SK-N-SH treated with all-trans-retinoic acid at 6 μM for 48 hours (cell line): ENCODE data around the gene CARD9.

ENCODE experiments used
- ATAC-seq: fragments of 200-7000 bp; cut with Tn5 transposase; 3 replicates; pipeline ENCODE4 v1.9.1; 2020; ENCODE audit warnings: mild to moderate bottlenecking, moderate library complexity
- BACH2 ChIP-seq: fragments of 250-450 bp; sonication (Bioruptor Pico); IDR thresholded peaks from 2 replicates; pipeline ENCODE4 v1.9.0; 2021; ENCODE audit warnings: mild to moderate bottlenecking, borderline replicate concordance
- CSDC2 ChIP-seq: fragments of 250-450 bp; sonication (Bioruptor Pico); IDR thresholded peaks from 2 replicates; pipeline ENCODE4 v1.5.0; 2020; ENCODE audit warnings: mild to moderate bottlenecking, moderate library complexity
- ESRRG ChIP-seq: fragments of 250-450 bp; sonication (Bioruptor Pico); IDR thresholded peaks from 2 replicates; pipeline ENCODE4 v1.6.1; 2021; ENCODE audit warnings: mild to moderate bottlenecking
- GLIS3 ChIP-seq: fragments of 250-450 bp; sonication (Bioruptor Pico); IDR thresholded peaks from 2 replicates; pipeline ENCODE4 v1.5.0; 2020; ENCODE audit warnings: mild to moderate bottlenecking, moderate library complexity
- ISL1 ChIP-seq: fragments of 250-450 bp; sonication (Bioruptor Pico); IDR thresholded peaks from 2 replicates; pipeline ENCODE4 v2.1.2; 2022; ENCODE audit warnings: mild to moderate bottlenecking, moderate library complexity
- OSR1 ChIP-seq: fragments of 250-450 bp; sonication (Bioruptor Pico); IDR thresholded peaks from 2 replicates; pipeline ENCODE4 v1.8.0; 2022; ENCODE audit warnings: moderate library complexity, mild to moderate bottlenecking, inconsistent platforms
- PPARA ChIP-seq: fragments of 250-450 bp; sonication (Bioruptor Pico); IDR thresholded peaks from 2 replicates; pipeline ENCODE4 v1.5.0; 2020; ENCODE audit warnings: mild to moderate bottlenecking, borderline replicate concordance
- RARB ChIP-seq: fragments of 250-450 bp; sonication (Bioruptor Pico); IDR thresholded peaks from 2 replicates; pipeline ENCODE4 v1.8.0; 2021; ENCODE audit warnings: mild to moderate bottlenecking, moderate library complexity
- SNAI2 ChIP-seq: fragments of 250-450 bp; sonication (Bioruptor Pico); IDR thresholded peaks from 2 replicates; pipeline ENCODE4 v1.5.0; 2020; ENCODE audit warnings: mild to moderate bottlenecking, moderate library complexity
- TCF4 ChIP-seq: fragments of 250-450 bp; sonication (Bioruptor Pico); IDR thresholded peaks from 2 replicates; pipeline ENCODE4 v1.8.0; 2021; ENCODE audit warnings: mild to moderate bottlenecking, moderate library complexity, borderline replicate concordance
- TOX ChIP-seq: fragments of 250-450 bp; sonication (Bioruptor Pico); IDR thresholded peaks from 2 replicates; pipeline ENCODE4 v1.8.0; 2021; ENCODE audit warnings: mild to moderate bottlenecking, moderate library complexity, borderline replicate concordance
- ZC3H10 ChIP-seq: fragments of 250-450 bp; sonication (Bioruptor Pico); IDR thresholded peaks from 2 replicates; pipeline ENCODE4 v1.5.1; 2021; ENCODE audit warnings: mild to moderate bottlenecking, moderate library complexity
- ZFP3 ChIP-seq: fragments of 250-450 bp; sonication (Bioruptor Pico); IDR thresholded peaks from 2 replicates; pipeline ENCODE4 v1.5.0; 2020; ENCODE audit warnings: mild to moderate bottlenecking, moderate library complexity
- ZNF565 ChIP-seq: fragments of 450-650 bp; formaldehyde crosslinking; conservative IDR thresholded peaks from 2 replicates; pipeline ENCODE4 v1.5.0; 2020; ENCODE audit warnings: low read depth, mild to moderate bottlenecking, moderate library complexity
- ZNF70 ChIP-seq: fragments of 450-650 bp; formaldehyde crosslinking; IDR thresholded peaks from 2 replicates; pipeline ENCODE4 v1.5.0; 2020; ENCODE audit warnings: mild to moderate bottlenecking, moderate library complexity
- ZNF8 ChIP-seq: fragments of 450-650 bp; formaldehyde crosslinking; IDR thresholded peaks from 2 replicates; pipeline ENCODE4 v1.5.0; 2020; ENCODE audit warnings: mild to moderate bottlenecking, moderate library complexity
- TF ChIP-seq, protein P1 (sequence below): fragments of 250-450 bp; sonication (Bioruptor Pico); IDR thresholded peaks from 2 replicates; pipeline ENCODE4 v1.5.1; 2021; ENCODE audit warnings: mild to moderate bottlenecking, moderate library complexity
- TF ChIP-seq, protein P2 (sequence below): fragments of 250-450 bp; sonication (Bioruptor Pico); IDR thresholded peaks from 2 replicates; pipeline ENCODE4 v1.8.0; 2021; ENCODE audit warnings: low read depth, mild to moderate bottlenecking, moderate library complexity, borderline replicate concordance
- TF ChIP-seq, protein P3 (sequence below): fragments of 250-450 bp; sonication (Bioruptor Pico); IDR thresholded peaks from 2 replicates; pipeline ENCODE4 v1.5.0; 2020; ENCODE audit warnings: mild to moderate bottlenecking, moderate library complexity
- TF ChIP-seq, protein P4 (sequence below): fragments of 250-450 bp; sonication (Bioruptor Pico); IDR thresholded peaks from 2 replicates; pipeline ENCODE4 v1.8.0; 2020; ENCODE audit warnings: mild to moderate bottlenecking, moderate library complexity, borderline replicate concordance

Gene CARD9

DNA sequence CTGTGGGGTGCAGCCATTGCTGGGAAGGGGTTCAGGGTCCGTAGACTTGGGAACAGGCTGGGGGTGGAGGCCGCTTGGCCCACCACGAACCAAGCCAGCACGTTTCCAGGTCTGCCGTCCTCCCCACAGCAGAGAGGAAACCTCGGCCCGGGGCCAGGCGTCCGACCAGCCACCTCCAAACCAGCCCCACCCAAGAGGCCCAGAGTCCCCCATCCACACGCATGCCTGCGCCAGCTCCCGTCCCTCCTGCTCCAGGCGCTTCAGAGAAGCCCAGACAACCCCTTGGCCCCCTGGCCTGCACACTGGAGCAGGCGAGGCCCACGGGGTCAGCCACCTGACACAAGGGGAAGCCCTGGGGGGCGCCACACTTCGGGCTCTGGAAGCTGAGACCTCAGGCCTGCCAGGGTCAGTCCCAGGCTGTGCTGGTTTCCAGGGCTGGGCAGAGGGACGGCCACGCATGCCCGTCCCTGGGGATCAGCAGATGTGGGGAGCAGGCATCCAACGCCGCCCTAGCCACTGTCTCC lies 16.2 kb downstream of the CARD9 start:
- no peak for ATAC-seq
- TF ChIP-seq PPARA (CRISPR knock-in tag) (no peak), ZFP3 (CRISPR knock-in tag) (no peak), ZC3H10 (CRISPR knock-in tag) (no peak), ZNF8 (no peak), ESRRG (CRISPR knock-in tag) (no peak)
- TF ChIP-seq, protein P1, sequence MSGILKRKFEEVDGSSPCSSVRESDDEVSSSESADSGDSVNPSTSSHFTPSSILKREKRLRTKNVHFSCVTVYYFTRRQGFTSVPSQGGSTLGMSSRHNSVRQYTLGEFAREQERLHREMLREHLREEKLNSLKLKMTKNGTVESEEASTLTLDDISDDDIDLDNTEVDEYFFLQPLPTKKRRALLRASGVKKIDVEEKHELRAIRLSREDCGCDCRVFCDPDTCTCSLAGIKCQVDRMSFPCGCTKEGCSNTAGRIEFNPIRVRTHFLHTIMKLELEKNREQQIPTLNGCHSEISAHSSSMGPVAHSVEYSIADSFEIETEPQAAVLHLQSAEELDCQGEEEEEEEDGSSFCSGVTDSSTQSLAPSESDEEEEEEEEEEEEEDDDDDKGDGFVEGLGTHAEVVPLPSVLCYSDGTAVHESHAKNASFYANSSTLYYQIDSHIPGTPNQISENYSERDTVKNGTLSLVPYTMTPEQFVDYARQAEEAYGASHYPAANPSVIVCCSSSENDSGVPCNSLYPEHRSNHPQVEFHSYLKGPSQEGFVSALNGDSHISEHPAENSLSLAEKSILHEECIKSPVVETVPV (CRISPR knock-in tag) = no peak

DNA sequence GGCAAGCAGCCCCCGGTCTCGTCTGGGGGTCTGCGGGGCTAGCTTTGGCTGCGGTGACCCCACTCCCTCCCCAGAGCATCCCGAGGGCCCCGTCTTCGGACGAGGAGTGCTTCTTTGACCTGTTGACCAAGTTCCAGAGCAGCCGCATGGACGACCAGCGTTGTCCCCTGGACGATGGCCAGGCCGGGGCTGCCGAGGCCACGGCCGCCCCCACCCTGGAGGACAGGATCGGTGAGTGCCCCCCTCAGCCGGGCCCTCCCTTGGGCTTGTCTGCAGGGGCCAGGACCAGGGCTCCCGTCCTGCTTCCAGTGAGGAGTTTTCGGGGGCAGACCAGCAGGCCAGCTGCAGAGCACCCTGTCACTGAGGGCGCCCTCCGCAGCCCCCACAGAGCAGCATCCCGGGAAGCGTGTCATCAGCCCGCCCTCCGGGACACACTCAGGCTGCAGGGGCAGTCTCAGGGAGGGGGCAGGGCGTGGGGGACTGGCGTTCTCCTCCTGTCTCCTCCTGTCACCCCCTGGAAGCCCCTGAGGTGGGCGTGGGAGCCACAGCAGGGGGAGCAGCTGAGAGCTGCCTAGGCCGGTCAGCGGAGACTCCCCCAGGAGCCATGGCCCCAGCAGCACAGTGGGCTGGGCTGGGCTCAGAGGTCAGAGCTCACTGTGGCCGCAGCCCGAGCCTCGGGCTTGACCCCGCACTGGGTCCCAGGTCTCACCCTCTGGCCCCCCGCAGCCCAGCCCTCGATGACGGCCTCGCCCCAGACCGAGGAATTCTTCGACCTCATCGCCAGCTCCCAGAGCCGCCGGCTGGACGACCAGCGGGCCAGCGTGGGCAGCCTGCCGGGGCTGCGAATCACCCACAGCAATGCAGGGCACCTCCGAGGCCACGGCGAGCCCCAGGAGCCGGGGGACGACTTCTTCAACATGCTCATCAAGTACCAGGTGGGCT lies 17.6 kb downstream of the CARD9 start:
- no peak for TF ChIP-seq ESRRG (CRISPR knock-in tag)
- TF ChIP-seq, protein P2, sequence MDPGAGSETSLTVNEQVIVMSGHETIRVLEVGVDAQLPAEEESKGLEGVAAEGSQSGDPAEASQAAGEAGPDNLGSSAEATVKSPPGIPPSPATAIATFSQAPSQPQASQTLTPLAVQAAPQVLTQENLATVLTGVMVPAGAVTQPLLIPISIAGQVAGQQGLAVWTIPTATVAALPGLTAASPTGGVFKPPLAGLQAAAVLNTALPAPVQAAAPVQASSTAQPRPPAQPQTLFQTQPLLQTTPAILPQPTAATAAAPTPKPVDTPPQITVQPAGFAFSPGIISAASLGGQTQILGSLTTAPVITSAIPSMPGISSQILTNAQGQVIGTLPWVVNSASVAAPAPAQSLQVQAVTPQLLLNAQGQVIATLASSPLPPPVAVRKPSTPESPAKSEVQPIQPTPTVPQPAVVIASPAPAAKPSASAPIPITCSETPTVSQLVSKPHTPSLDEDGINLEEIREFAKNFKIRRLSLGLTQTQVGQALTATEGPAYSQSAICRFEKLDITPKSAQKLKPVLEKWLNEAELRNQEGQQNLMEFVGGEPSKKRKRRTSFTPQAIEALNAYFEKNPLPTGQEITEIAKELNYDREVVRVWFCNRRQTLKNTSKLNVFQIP (CRISPR knock-in tag) = no peak
- no peak for TF ChIP-seq ZNF70 (CRISPR knock-in tag)
- ATAC-seq = no peak

DNA sequence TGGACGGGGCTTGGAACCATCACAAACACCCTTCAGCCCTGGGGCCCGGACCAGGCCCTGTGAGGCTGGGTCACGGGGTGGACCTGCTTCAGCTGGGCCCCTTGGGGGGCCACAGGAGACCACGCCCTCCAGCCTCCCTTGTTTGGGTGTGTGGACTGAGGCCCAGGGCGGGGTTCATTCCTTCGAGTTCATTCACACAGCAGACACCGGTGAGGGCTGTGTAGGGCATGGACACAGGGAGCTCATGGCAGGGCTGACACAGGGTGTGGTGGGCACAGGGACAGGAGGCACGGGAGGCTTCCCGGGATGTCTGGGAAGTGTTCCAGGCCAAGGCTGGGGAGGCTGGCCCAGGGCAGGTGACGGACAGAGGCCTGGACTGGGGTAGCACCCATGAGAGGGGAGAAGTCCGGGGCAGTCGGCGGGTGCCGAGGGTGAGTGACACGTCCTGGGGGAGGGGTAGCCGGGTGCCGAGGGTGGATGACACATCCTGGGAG lies 18.8 kb downstream of the CARD9 start:
- no peak for TF ChIP-seq ZNF8
- TF ChIP-seq ISL1 (CRISPR knock-in tag) = no peak
- TF ChIP-seq TCF4 = no peak
- no peak for TF ChIP-seq SNAI2 (CRISPR knock-in tag)
- no peak for TF ChIP-seq RARB
- TF ChIP-seq BACH2 (CRISPR knock-in tag) = no peak
- no peak for TF ChIP-seq ESRRG (CRISPR knock-in tag)
- no peak for TF ChIP-seq ZNF70 (CRISPR knock-in tag)
- TF ChIP-seq GLIS3 (CRISPR knock-in tag) = no peak
- no peak for TF ChIP-seq ZNF565 (CRISPR knock-in tag)
- no peak for TF ChIP-seq ZFP3 (CRISPR knock-in tag)
- TF ChIP-seq TOX (CRISPR knock-in tag) = no peak
- no peak for TF ChIP-seq OSR1 (CRISPR knock-in tag)
- TF ChIP-seq CSDC2 (CRISPR knock-in tag) = no peak
- TF ChIP-seq, protein P3, sequence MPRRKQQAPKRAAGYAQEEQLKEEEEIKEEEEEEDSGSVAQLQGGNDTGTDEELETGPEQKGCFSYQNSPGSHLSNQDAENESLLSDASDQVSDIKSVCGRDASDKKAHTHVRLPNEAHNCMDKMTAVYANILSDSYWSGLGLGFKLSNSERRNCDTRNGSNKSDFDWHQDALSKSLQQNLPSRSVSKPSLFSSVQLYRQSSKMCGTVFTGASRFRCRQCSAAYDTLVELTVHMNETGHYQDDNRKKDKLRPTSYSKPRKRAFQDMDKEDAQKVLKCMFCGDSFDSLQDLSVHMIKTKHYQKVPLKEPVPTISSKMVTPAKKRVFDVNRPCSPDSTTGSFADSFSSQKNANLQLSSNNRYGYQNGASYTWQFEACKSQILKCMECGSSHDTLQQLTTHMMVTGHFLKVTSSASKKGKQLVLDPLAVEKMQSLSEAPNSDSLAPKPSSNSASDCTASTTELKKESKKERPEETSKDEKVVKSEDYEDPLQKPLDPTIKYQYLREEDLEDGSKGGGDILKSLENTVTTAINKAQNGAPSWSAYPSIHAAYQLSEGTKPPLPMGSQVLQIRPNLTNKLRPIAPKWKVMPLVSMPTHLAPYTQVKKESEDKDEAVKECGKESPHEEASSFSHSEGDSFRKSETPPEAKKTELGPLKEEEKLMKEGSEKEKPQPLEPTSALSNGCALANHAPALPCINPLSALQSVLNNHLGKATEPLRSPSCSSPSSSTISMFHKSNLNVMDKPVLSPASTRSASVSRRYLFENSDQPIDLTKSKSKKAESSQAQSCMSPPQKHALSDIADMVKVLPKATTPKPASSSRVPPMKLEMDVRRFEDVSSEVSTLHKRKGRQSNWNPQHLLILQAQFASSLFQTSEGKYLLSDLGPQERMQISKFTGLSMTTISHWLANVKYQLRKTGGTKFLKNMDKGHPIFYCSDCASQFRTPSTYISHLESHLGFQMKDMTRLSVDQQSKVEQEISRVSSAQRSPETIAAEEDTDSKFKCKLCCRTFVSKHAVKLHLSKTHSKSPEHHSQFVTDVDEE = no peak
- TF ChIP-seq, protein P1 (CRISPR knock-in tag) = no peak
- TF ChIP-seq, protein P4, sequence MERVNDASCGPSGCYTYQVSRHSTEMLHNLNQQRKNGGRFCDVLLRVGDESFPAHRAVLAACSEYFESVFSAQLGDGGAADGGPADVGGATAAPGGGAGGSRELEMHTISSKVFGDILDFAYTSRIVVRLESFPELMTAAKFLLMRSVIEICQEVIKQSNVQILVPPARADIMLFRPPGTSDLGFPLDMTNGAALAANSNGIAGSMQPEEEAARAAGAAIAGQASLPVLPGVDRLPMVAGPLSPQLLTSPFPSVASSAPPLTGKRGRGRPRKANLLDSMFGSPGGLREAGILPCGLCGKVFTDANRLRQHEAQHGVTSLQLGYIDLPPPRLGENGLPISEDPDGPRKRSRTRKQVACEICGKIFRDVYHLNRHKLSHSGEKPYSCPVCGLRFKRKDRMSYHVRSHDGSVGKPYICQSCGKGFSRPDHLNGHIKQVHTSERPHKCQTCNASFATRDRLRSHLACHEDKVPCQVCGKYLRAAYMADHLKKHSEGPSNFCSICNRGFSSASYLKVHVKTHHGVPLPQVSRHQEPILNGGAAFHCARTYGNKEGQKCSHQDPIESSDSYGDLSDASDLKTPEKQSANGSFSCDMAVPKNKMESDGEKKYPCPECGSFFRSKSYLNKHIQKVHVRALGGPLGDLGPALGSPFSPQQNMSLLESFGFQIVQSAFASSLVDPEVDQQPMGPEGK = no peak
- no peak for TF ChIP-seq ZC3H10 (CRISPR knock-in tag)
- TF ChIP-seq, protein P2 (CRISPR knock-in tag) = no peak

More for the DNA sequence above, 18.8 kb downstream of the CARD9 start:
- ATAC-seq = peak; percentile 2
